Measurements from ENCODE around the gene ABCA10. TPM values are rescaled to one million over a fixed set of nuclear protein-coding genes. Genes with fewer than 3 reads are reported as not detected.

ABCA10 gene
- polyA plus RNA-seq, 1 donor: 3.9 TPM

Other genes with a start within 250 kb of the ABCA10 start
- 4.2 TPM for gene ABCA9, start 167.9 kb downstream of the ABCA10 start, polyA plus RNA-seq (ENCODE audit: insufficient read length)
- gene ABCA6, start 86.9 kb downstream of the ABCA10 start, polyA plus RNA-seq (ENCODE audit: insufficient read length): 4.8 TPM
- 45.1 TPM for gene ABCA5, start 98.3 kb upstream of the ABCA10 start, polyA plus RNA-seq (ENCODE audit: insufficient read length)
- 23.4 TPM for gene MAP2K6, start 185.9 kb upstream of the ABCA10 start, polyA plus RNA-seq (ENCODE audit: insufficient read length)

Measured in left kidney (tissue), 1 donor.